Caco-2 (cell line): ENCODE measurements around the gene VIPAS39. TPM values are rescaled to one million over a fixed set of nuclear protein-coding genes. Genes with fewer than 3 reads are reported as not detected.
A peak's percentile ranks its signal among the peaks of the same experiment; 100 is the strongest.

Experiments used
- BruUV-seq: library from RNA; stranded (reverse); fragments of 400-500 nt; replicated peaks from 2 replicates; lab custom pipeline; 2021; lab: Mats Ljungman, UMichigan
- CTCF ChIA-PET: fragments of 300-600 bp; sonication (Branson Sonifier 250); formaldehyde crosslinking; loops from one replicate; lab custom pipeline; 2022; ENCODE audit warnings: antibody characterized with exemption; lab: Charles Lee
- POLR2A ChIA-PET: fragments of 300-600 bp; sonication (Branson Sonifier 250); formaldehyde crosslinking; loops from one replicate; lab custom pipeline; 2022; ENCODE audit warnings: antibody characterized with exemption; lab: Charles Lee
- DNase-seq, 2 experiments: peaks; one replicate each; pipeline versions ENCODE4 v3.0.0 to v3.0.0-alpha.2; 2020 to 2022
- H3K27me3 ChIP-seq: replicated peaks from 2 replicates; pipeline ENCODE4 v1.6.0; 2011; ENCODE audit warnings: low read length; ENCODE audit not compliant: control insufficient read depth, insufficient read depth
- H3K36me3 ChIP-seq: 2 replicates; pipeline ENCODE4 v1.5.1; 2011; ENCODE audit warnings: low read length; ENCODE audit not compliant: control insufficient read depth, insufficient read depth
- H3K4me1 ChIP-seq: fragments of 250-450 bp; sonication (Bioruptor Pico); 2 replicates; pipeline ENCODE4 v1.5.1; 2020; ENCODE audit warnings: mild to moderate bottlenecking
- H3K4me3 ChIP-seq: 2 replicates; pipeline ENCODE4 v1.5.1; 2011; ENCODE audit warnings: low read depth, mild to moderate bottlenecking, control low read depth, low read length
- H3K9me3 ChIP-seq: fragments of 250-450 bp; sonication (Bioruptor Pico); 2 replicates; pipeline ENCODE4 v1.5.1; 2020; ENCODE audit warnings: mild to moderate bottlenecking, moderate library complexity
- H3K27ac Mint-ChIP-seq: one replicate; pipeline ENCODE4 v1.8.0; 2022; ENCODE audit warnings: mixed read lengths; ENCODE audit not compliant: unreplicated experiment
- H3K27me3 Mint-ChIP-seq: one replicate; pipeline ENCODE4 v1.8.0; 2022; ENCODE audit warnings: mixed read lengths; ENCODE audit not compliant: insufficient read depth, unreplicated experiment
- H3K36me3 Mint-ChIP-seq: one replicate; pipeline ENCODE4 v1.8.0; 2022; ENCODE audit warnings: mild to moderate bottlenecking, mixed read lengths; ENCODE audit not compliant: insufficient read depth, unreplicated experiment
- H3K4me1 Mint-ChIP-seq: one replicate; pipeline ENCODE4 v1.8.0; 2022; ENCODE audit warnings: low read depth, mixed read lengths; ENCODE audit not compliant: unreplicated experiment
- H3K4me3 Mint-ChIP-seq: one replicate; pipeline ENCODE4 v1.8.0; 2022; ENCODE audit warnings: mild to moderate bottlenecking, moderate library complexity, mixed read lengths; ENCODE audit not compliant: unreplicated experiment
- H3K9me3 Mint-ChIP-seq: one replicate; pipeline ENCODE4 v1.8.0; 2022; ENCODE audit warnings: mixed read lengths; ENCODE audit not compliant: unreplicated experiment
- intact Hi-C: fragments of 100-400 bp; cut with micrococcal nuclease; formaldehyde crosslinking; loops from one replicate; pipeline ENCODE4 v1.10.0; 2022; ENCODE audit not compliant: unreplicated experiment
- total RNA-seq: library from RNA; stranded (reverse); gene quantifications from 2 replicates; pipeline ENCODE4 v1.2.3, GENCODE V29; 2022
- TF ChIP-seq, protein P1 (sequence below), 2 experiments: fragments of 200-600 bp in 1 of 2; IDR thresholded peaks; 1 replicate in 1 of 2; 2 replicates in 1 of 2; pipeline versions ENCODE4 v1.5.1 to v1.8.0; 2011 to 2022; ENCODE audit warnings: antibody characterized with exemption in 1 of 2, control low read depth in 1 of 2, inconsistent platforms in 1 of 2, low read depth in 1 of 2, low read length in 1 of 2, mild to moderate bottlenecking in 1 of 2, moderate library complexity in 1 of 2; ENCODE audit not compliant: insufficient read depth in 1 of 2, severe bottlenecking in 1 of 2, unreplicated experiment in 1 of 2

Gene VIPAS39
- total RNA-seq, 1 experiment from 2014 or later: 20.7 TPM

- POLR2A ChIA-PET: no interaction called here
- no peaks in the 10 kb centered on the region for H3K27me3 ChIP-seq
- BruUV-seq: no TSS peak
- peaks cover 16% of the 10 kb centered on the region for H3K4me1 ChIP-seq
- H3K4me3 ChIP-seq: no peak overlapping the region
- Mint-ChIP-seq H3K36me3 (no peaks in the 10 kb centered on the region), H3K4me3 (no peak overlapping the region), H3K4me1 (no peaks in the 10 kb centered on the region), H3K27ac (no peak overlapping the region), H3K9me3 (no peaks in the 10 kb centered on the region), H3K27me3 (no peaks in the 10 kb centered on the region)
- CTCF ChIA-PET: no interaction called here
- TF ChIP-seq, protein P1, sequence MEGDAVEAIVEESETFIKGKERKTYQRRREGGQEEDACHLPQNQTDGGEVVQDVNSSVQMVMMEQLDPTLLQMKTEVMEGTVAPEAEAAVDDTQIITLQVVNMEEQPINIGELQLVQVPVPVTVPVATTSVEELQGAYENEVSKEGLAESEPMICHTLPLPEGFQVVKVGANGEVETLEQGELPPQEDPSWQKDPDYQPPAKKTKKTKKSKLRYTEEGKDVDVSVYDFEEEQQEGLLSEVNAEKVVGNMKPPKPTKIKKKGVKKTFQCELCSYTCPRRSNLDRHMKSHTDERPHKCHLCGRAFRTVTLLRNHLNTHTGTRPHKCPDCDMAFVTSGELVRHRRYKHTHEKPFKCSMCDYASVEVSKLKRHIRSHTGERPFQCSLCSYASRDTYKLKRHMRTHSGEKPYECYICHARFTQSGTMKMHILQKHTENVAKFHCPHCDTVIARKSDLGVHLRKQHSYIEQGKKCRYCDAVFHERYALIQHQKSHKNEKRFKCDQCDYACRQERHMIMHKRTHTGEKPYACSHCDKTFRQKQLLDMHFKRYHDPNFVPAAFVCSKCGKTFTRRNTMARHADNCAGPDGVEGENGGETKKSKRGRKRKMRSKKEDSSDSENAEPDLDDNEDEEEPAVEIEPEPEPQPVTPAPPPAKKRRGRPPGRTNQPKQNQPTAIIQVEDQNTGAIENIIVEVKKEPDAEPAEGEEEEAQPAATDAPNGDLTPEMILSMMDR (IDR thresholded peaks at IDR 0.05; ENCODE audit: insufficient read depth in 1 of 2, low read depth in 1 of 2, low read length in 1 of 2, severe bottlenecking in 1 of 2, unreplicated experiment in 1 of 2): no peak
- intact Hi-C loops: no loop called here
- no peaks in the 10 kb centered on the region for H3K9me3 ChIP-seq
- no peaks in the 10 kb centered on the region for H3K36me3 ChIP-seq
- peak in 1 of 2 experiments; percentile 26 for DNase-seq
Observed at GRCh38 chr14:77390188-77390587, 67.2 kb downstream of the VIPAS39 start.

GRCh38 chr14:77378701-77379100, 78.7 kb downstream of the VIPAS39 start:
- no peak for DNase-seq
- H3K4me1 ChIP-seq: peaks cover 31% of the 10 kb centered on the region
- no peaks in the 10 kb centered on the region for H3K9me3 ChIP-seq
- no peaks in the 10 kb centered on the region for H3K27me3 ChIP-seq
- ChIA-PET CTCF (no interaction called here), POLR2A (no interaction called here)
- H3K36me3 ChIP-seq: no peaks in the 10 kb centered on the region
- TF ChIP-seq, protein P1 (IDR thresholded peaks at IDR 0.05; ENCODE audit: insufficient read depth in 1 of 2, low read depth in 1 of 2, low read length in 1 of 2, severe bottlenecking in 1 of 2, unreplicated experiment in 1 of 2): no peak
- BruUV-seq: no TSS peak
- Mint-ChIP-seq H3K4me3 (no peak overlapping the region), H3K4me1 (peaks cover 26% of the 10 kb centered on the region), H3K27ac (no peak overlapping the region), H3K27me3 (no peaks in the 10 kb centered on the region), H3K9me3 (no peaks in the 10 kb centered on the region), H3K36me3 (no peaks in the 10 kb centered on the region)
- H3K4me3 ChIP-seq: no peak overlapping the region
- intact Hi-C loops: no loop called here

DNA sequence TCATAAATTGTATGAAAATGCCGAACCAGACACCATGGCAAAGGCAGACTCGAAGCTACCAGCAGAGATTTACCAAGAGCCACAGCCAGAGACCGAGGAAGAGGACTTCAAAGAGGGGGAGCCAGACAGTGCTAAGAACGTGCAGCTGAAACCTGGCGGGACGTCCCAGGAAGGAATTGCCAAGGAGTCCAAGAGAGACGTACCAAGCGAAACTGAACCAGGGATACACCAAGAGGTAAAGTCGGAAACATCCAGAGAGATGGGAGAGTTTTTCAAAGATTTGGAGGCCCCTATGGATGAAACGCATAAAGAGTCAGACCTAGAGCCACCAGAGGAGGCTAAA, 79.9 kb downstream of the VIPAS39 start:
- BruUV-seq: no TSS peak
- POLR2A ChIA-PET: interaction anchor here (0.6 to 1.8 kb wide), 5 partner anchors 19 to 349 kb away, joined by 3 to 17 read pairs (median 4); partner anchors contain the start of genes GSTZ1, POMT2 and VIPAS39
- H3K36me3 Mint-ChIP-seq: no peaks in the 10 kb centered on the region
- CTCF ChIA-PET: interaction anchor here (0.6 to 1.3 kb wide), 7 partner anchors 31 to 226 kb away, joined by 3 to 7 read pairs (median 5); partner anchors contain the start of genes GSTZ1, POMT2 and TMEM63C
- DNase-seq: no peak
- Histone ChIP-seq H3K9me3 (no peaks in the 10 kb centered on the region), H3K4me3 (peak overlapping the region; percentile 73), H3K27me3 (no peaks in the 10 kb centered on the region), H3K4me1 (peaks cover 20% of the 10 kb centered on the region), H3K36me3 (no peaks in the 10 kb centered on the region)
- no peak overlapping the region for H3K4me3 Mint-ChIP-seq
- no peaks in the 10 kb centered on the region for H3K27me3 Mint-ChIP-seq
- intact Hi-C loops: loop anchor here (1.0 to 2.0 kb wide), 2 partner anchors 56 to 79 kb away; partner anchors contain the start of genes GSTZ1 and VIPAS39
- TF ChIP-seq, protein P1 (IDR thresholded peaks at IDR 0.05; ENCODE audit: insufficient read depth in 1 of 2, low read depth in 1 of 2, low read length in 1 of 2, severe bottlenecking in 1 of 2, unreplicated experiment in 1 of 2): no peak
- H3K27ac Mint-ChIP-seq: no peak overlapping the region
- H3K9me3 Mint-ChIP-seq: no peaks in the 10 kb centered on the region
- H3K4me1 Mint-ChIP-seq: peaks cover 32% of the 10 kb centered on the region
